PC-9 (cell line): Measurements from ENCODE around the gene SLC11A2.

ENCODE experiments used
- EZH2 ChIP-seq: fragments of 200-600 bp; sonication (generic); IDR thresholded peaks from 2 replicates; pipeline ENCODE4 v1.8.0; 2017; ENCODE audit warnings: antibody characterized with exemption, low read depth
- TF ChIP-seq, protein P1 (sequence below): fragments of 200-600 bp; sonication (generic); conservative IDR thresholded peaks from 2 replicates; pipeline ENCODE4 v1.6.1; 2017; ENCODE audit warnings: mixed run types, antibody characterized with exemption, mild to moderate bottlenecking, moderate library complexity

DNA sequence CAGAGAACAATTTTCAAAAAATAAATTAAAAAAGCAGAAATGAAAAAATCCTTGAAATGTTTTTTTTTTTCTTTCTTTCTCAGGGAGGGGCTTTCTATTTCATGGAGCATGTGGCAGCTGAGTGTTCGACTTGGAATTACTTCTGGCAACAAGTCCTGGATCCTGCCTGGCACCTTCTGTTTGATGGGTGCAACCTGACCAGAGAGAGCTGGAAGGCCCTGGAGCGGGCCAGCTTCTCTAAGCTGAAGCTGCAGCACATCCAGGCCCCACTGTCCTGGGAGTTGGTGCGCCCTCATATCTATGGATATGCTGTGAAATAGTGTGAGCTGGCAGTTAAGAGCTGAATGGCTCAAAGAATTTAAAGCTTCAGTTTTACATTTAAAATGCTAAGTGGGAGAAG lies 96.4 kb downstream of the SLC11A2 start:
- TF ChIP-seq, protein P1, sequence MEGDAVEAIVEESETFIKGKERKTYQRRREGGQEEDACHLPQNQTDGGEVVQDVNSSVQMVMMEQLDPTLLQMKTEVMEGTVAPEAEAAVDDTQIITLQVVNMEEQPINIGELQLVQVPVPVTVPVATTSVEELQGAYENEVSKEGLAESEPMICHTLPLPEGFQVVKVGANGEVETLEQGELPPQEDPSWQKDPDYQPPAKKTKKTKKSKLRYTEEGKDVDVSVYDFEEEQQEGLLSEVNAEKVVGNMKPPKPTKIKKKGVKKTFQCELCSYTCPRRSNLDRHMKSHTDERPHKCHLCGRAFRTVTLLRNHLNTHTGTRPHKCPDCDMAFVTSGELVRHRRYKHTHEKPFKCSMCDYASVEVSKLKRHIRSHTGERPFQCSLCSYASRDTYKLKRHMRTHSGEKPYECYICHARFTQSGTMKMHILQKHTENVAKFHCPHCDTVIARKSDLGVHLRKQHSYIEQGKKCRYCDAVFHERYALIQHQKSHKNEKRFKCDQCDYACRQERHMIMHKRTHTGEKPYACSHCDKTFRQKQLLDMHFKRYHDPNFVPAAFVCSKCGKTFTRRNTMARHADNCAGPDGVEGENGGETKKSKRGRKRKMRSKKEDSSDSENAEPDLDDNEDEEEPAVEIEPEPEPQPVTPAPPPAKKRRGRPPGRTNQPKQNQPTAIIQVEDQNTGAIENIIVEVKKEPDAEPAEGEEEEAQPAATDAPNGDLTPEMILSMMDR: no peak
- TF ChIP-seq EZH2: no peak
